Hypothalamus (tissue), 51 donors: ENCODE measurements around the gene ARF6.
"Not testable (repeated sequence)": the region's sequence is repeated elsewhere in the genome, so short reads cannot be mapped to it uniquely, and the experiment has no call there.

Source experiments
- DNase-seq, 51 donors: peaks; one replicate each; lab custom pipeline; 2025; lab: John Stamatoyannopoulos, UW

ARF6 gene

GRCh38 chr14:49892636-49893308, at the start of gene ARF6:
ARF6 (plus strand) TSS chr14:49893082; CDS start chr14:49893737, 655 bp downstream.
- peak; percentile 49 to 99 (median 95) for DNase-seq

- no peak for DNase-seq
Measured at GRCh38 chr14:49849213-49849847, 43.6 kb upstream of the ARF6 start.

- DNase-seq: no peak
Measured at GRCh38 chr14:49851813-49852212, 41.1 kb upstream of the ARF6 start.

GRCh38 chr14:49852301-49853157, 40.4 kb upstream of the ARF6 start, which contains the start of gene NEMF:
NEMF (minus strand) TSS chr14:49852788; CDS start chr14:49852753, 35 bp downstream.
- DNase-seq: peak; percentile 40 to 100 (median 82)

GRCh38 chr14:49853158-49853477, 39.8 kb upstream of the ARF6 start:
- peak in 1 of 51 donors; percentile 34 for DNase-seq

GRCh38 chr14:49853572-49854375, 39.1 kb upstream of the ARF6 start:
- DNase-seq: peak in 34 of 51 donors; percentile 5 to 62 (median 36)

- DNase-seq: no peak
Measured at GRCh38 chr14:49857427-49858003, 35.4 kb upstream of the ARF6 start.

- DNase-seq: no peak
Measured at GRCh38 chr14:49858383-49858782, 34.5 kb upstream of the ARF6 start.

GRCh38 chr14:49860988-49861698, 31.7 kb upstream of the ARF6 start:
- DNase-seq: no peak

- DNase-seq: peak in 35 of 51 donors; percentile 10 to 85 (median 41)
Measured at GRCh38 chr14:49861699-49862088, 31.2 kb upstream of the ARF6 start.

- DNase-seq: peak in 48 of 51 donors; percentile 23 to 92 (median 70)
Measured at GRCh38 chr14:49862089-49862673, 30.7 kb upstream of the ARF6 start.

GRCh38 chr14:49863487-49864281, 29.2 kb upstream of the ARF6 start:
- DNase-seq: peak in 3 of 51 donors; percentile 3 to 61 (median 26)

GRCh38 chr14:49865431-49865859, 27.4 kb upstream of the ARF6 start:
- DNase-seq: peak in 38 of 51 donors; percentile 1 to 70 (median 34)

GRCh38 chr14:49867831-49868719, 24.8 kb upstream of the ARF6 start:
- DNase-seq: peak; percentile 47 to 99 (median 90)

GRCh38 chr14:49868720-49869114, 24.2 kb upstream of the ARF6 start:
- DNase-seq: no peak

GRCh38 chr14:49870908-49871307, 22.0 kb upstream of the ARF6 start:
- DNase-seq: no peak

GRCh38 chr14:49873548-49873947, 19.3 kb upstream of the ARF6 start:
- DNase-seq: not testable (repeated sequence)
